Astrocyte (in vitro differentiated cells and primary cell): ENCODE data around the gene WNT7A. TPM values are rescaled to one million over a fixed set of nuclear protein-coding genes. Genes with fewer than 3 reads are reported as not detected.

Source experiments
- DNase-seq: peaks from one replicate; pipeline ENCODE4 v3.0.0-alpha.2; 2010; ENCODE audit warnings: low read depth
- FAIRE-seq: peaks from 2 replicates; lab custom pipeline; 2011; peaks lifted over from hg19 to GRCh38; lab: Jason Lieb, UNC
- H2AFZ ChIP-seq: 2 replicates; pipeline ENCODE4 v1.6.0; 2012; ENCODE audit warnings: low read depth, low read length, inconsistent platforms
- H3K27ac ChIP-seq: 2 replicates; pipeline ENCODE4 v1.5.1; 2011; ENCODE audit warnings: low read depth, low read length, inconsistent platforms
- H3K27me3 ChIP-seq: 2 replicates; pipeline ENCODE4 v1.6.0; 2011; ENCODE audit warnings: low read length, inconsistent platforms; ENCODE audit not compliant: insufficient read depth
- H3K36me3 ChIP-seq: 2 replicates; pipeline ENCODE4 v1.5.1; 2011; ENCODE audit warnings: low read length, inconsistent platforms; ENCODE audit not compliant: insufficient read depth
- H3K4me1 ChIP-seq: 2 replicates; pipeline ENCODE4 v1.5.1; 2011; ENCODE audit warnings: low read length, inconsistent platforms; ENCODE audit not compliant: insufficient read depth
- H3K4me2 ChIP-seq: 2 replicates; pipeline ENCODE4 v1.6.0; 2012; ENCODE audit warnings: low read length, inconsistent platforms
- H3K4me3 ChIP-seq: 2 replicates; pipeline ENCODE4 v1.5.1; 2011; ENCODE audit warnings: low read depth, mild to moderate bottlenecking, low read length, inconsistent platforms; ENCODE audit not compliant: insufficient read depth
- H3K79me2 ChIP-seq: 2 replicates; pipeline ENCODE4 v1.6.0; 2012; ENCODE audit warnings: mild to moderate bottlenecking, low read length, inconsistent platforms; ENCODE audit not compliant: insufficient read depth
- H3K9ac ChIP-seq: 2 replicates; pipeline ENCODE4 v1.6.0; 2012; ENCODE audit warnings: mild to moderate bottlenecking, low read length, inconsistent platforms
- H3K9me3 ChIP-seq: 2 replicates; pipeline ENCODE4 v1.5.1; 2012; ENCODE audit warnings: low read depth, mild to moderate bottlenecking, low read length, inconsistent platforms; ENCODE audit not compliant: insufficient read depth
- H4K20me1 ChIP-seq: 2 replicates; pipeline ENCODE4 v1.6.0; 2012; ENCODE audit warnings: low read length, inconsistent platforms; ENCODE audit not compliant: insufficient read depth
- H3K27ac Mint-ChIP-seq: one replicate; pipeline ENCODE4 v1.8.0; 2021; ENCODE audit warnings: mild to moderate bottlenecking, mixed read lengths; ENCODE audit not compliant: unreplicated experiment
- H3K27me3 Mint-ChIP-seq: one replicate; pipeline ENCODE4 v1.8.0; 2021; ENCODE audit warnings: low read depth, mixed read lengths; ENCODE audit not compliant: unreplicated experiment
- H3K36me3 Mint-ChIP-seq: one replicate; pipeline ENCODE4 v1.8.0; 2021; ENCODE audit warnings: low read depth, mixed read lengths; ENCODE audit not compliant: unreplicated experiment
- H3K4me1 Mint-ChIP-seq: one replicate; pipeline ENCODE4 v1.8.0; 2021; ENCODE audit warnings: low read depth, mixed read lengths; ENCODE audit not compliant: unreplicated experiment
- H3K4me3 Mint-ChIP-seq: one replicate; pipeline ENCODE4 v1.8.0; 2021; ENCODE audit warnings: mild to moderate bottlenecking, moderate library complexity, mixed read lengths; ENCODE audit not compliant: unreplicated experiment
- H3K9me3 Mint-ChIP-seq: one replicate; pipeline ENCODE4 v1.8.0; 2021; ENCODE audit warnings: mild to moderate bottlenecking, mixed read lengths; ENCODE audit not compliant: unreplicated experiment
- CTCF ChIP-seq: IDR thresholded peaks from 2 replicates; pipeline ENCODE4 v1.5.1; 2011; ENCODE audit warnings: low read depth, mild to moderate bottlenecking, inconsistent platforms, low read length, moderate library complexity; ENCODE audit not compliant: insufficient read depth
- EZH2 ChIP-seq: IDR thresholded peaks from 2 replicates; pipeline ENCODE4 v1.6.1; 2012; ENCODE audit warnings: mild to moderate bottlenecking, low read length, inconsistent platforms; ENCODE audit not compliant: insufficient read depth
- total RNA-seq: library from RNA; stranded (reverse); gene quantifications from 2 replicates; pipeline ENCODE4 v1.2.1, GENCODE V29; 2021

Gene WNT7A
- total RNA-seq, 1 donor from 2014 or later, result 1.7 TPM

DNA sequence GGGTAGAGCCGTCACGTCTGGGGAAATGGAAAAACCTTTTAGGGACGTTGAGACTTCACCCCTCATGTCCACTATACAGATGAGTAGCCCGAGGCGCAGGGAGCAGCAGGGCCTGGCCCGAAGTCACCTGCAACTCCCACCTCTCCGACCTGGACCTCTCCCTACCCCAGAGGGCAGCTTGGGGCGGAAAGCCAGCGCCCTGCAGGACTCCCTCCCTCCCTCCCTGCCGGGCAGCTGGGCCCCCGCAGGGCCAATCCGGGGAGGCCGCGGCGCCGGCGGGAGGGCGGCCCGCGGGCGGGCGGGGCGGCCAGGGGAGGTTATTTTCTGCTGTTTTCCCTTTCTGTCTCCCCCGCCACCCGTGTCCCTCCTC, 2.0 kb downstream of the WNT7A start:
- Histone ChIP-seq H3K27me3 (peaks cover 68% of the 10 kb centered on the region), H3K9ac (no peak overlapping the region)
- H3K4me3 Mint-ChIP-seq, result no peak overlapping the region

GRCh38 chr3:13876451-13877100, 3.3 kb downstream of the WNT7A start:
- Mint-ChIP-seq H3K4me3 (no peak overlapping the region), H3K9me3 (peaks cover 6% of the 10 kb centered on the region), H3K36me3 (peaks cover 5% of the 10 kb centered on the region), H3K27ac (no peak overlapping the region), H3K27me3 (peaks cover 76% of the 10 kb centered on the region), H3K4me1 (no peaks in the 10 kb centered on the region)
- Histone ChIP-seq H3K27ac (no peak overlapping the region), H3K9me3 (no peaks in the 10 kb centered on the region), H3K79me2 (no peaks in the 10 kb centered on the region), H3K4me3 (no peak overlapping the region), H4K20me1 (no peaks in the 10 kb centered on the region), H3K4me2 (no peak overlapping the region), H2AFZ (no peak overlapping the region), H3K27me3 (peaks cover 56% of the 10 kb centered on the region), H3K4me1 (no peaks in the 10 kb centered on the region), H3K36me3 (no peaks in the 10 kb centered on the region), H3K9ac (no peak overlapping the region)
- no peak for FAIRE-seq
- TF ChIP-seq CTCF (no peak), EZH2 (no peak)
- no peak for DNase-seq

More for the DNA sequence above, 2.0 kb downstream of the WNT7A start:
- FAIRE-seq (no peak), DNase-seq (no peak)
- Mint-ChIP-seq H3K4me1 (no peaks in the 10 kb centered on the region), H3K9me3 (peaks cover 6% of the 10 kb centered on the region), H3K27me3 (peaks cover 78% of the 10 kb centered on the region), H3K36me3 (peaks cover 2% of the 10 kb centered on the region), H3K27ac (no peak overlapping the region)
- Histone ChIP-seq H3K4me1 (no peaks in the 10 kb centered on the region), H3K36me3 (no peaks in the 10 kb centered on the region), H3K4me2 (peak overlapping the region; percentile 3), H3K27ac (no peak overlapping the region), H2AFZ (no peak overlapping the region), H3K9me3 (peaks cover 4% of the 10 kb centered on the region), H3K79me2 (no peaks in the 10 kb centered on the region), H4K20me1 (no peaks in the 10 kb centered on the region), H3K4me3 (no peak overlapping the region)
- TF ChIP-seq EZH2 (no peak), CTCF (no peak)

DNA sequence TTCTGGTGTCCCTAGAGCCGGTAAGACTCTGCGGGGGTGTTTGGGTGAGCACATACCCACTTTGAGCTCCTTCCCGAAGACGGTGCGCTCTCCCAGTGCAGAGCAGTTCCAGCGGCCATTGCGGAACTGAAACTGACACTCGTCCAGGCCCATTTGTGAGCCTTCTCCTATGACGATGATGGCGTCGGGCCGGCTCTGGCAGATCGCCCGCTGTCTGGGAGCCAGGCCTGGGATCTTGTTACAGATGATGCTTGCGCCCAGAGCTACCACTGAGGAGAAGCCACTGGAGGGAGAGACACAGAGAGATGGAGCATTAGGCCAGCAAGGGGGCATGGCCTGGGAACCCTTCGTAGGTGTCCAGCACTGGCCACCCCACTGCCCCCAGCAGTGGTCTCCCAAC, 5.0 kb downstream of the WNT7A start:
- peaks cover 6% of the 10 kb centered on the region for H3K9me3 Mint-ChIP-seq

More for the DNA sequence above, 5.0 kb downstream of the WNT7A start:
- no peak overlapping the region for H3K27ac Mint-ChIP-seq
- H3K36me3 ChIP-seq, result no peaks in the 10 kb centered on the region
- no peak overlapping the region for H3K27ac ChIP-seq
- no peak overlapping the region for H3K4me3 Mint-ChIP-seq
- TF ChIP-seq CTCF, result no peak
- TF ChIP-seq EZH2, result no peak
- H2AFZ ChIP-seq, result no peak overlapping the region
- H3K9me3 ChIP-seq, result no peaks in the 10 kb centered on the region
- H3K27me3 Mint-ChIP-seq, result peaks cover 72% of the 10 kb centered on the region
- no peaks in the 10 kb centered on the region for H4K20me1 ChIP-seq
- H3K79me2 ChIP-seq, result no peaks in the 10 kb centered on the region
- no peak overlapping the region for H3K9ac ChIP-seq
- peaks cover under 1% of the 10 kb centered on the region for H3K4me1 Mint-ChIP-seq
- no peaks in the 10 kb centered on the region for H3K4me1 ChIP-seq
- FAIRE-seq, result no peak
- no peak overlapping the region for H3K4me3 ChIP-seq
- no peak for DNase-seq
- H3K4me2 ChIP-seq, result no peak overlapping the region
- H3K27me3 ChIP-seq, result peaks cover 43% of the 10 kb centered on the region
- peaks cover 5% of the 10 kb centered on the region for H3K36me3 Mint-ChIP-seq
